IPS DF 6.9 (cell line): ENCODE data around the gene ZMYND10.

Experiments used
- DNase-seq: peaks from one replicate; pipeline ENCODE4 v3.0.0-alpha.2; 2013; ENCODE audit warnings: low read depth, low spot score
- H3K27ac ChIP-seq: one replicate; pipeline ENCODE4 v1.5.1; 2013; ENCODE audit warnings: low read length, control low read depth
- H3K27me3 ChIP-seq: 2 replicates; pipeline ENCODE4 v1.6.1; 2013; ENCODE audit warnings: mild to moderate bottlenecking, low read length; ENCODE audit not compliant: control insufficient read depth, insufficient read depth
- H3K36me3 ChIP-seq: 2 replicates; pipeline ENCODE4 v1.6.1; 2013; ENCODE audit warnings: low read length; ENCODE audit not compliant: control insufficient read depth, insufficient read depth
- H3K4me1 ChIP-seq: 2 replicates; pipeline ENCODE4 v1.6.1; 2013; ENCODE audit warnings: low read length; ENCODE audit not compliant: control insufficient read depth, insufficient read depth
- H3K4me3 ChIP-seq: 2 replicates; pipeline ENCODE4 v1.5.1; 2013; ENCODE audit warnings: mild to moderate bottlenecking, low read length
- H3K9me3 ChIP-seq: 2 replicates; pipeline ENCODE4 v1.6.1; 2013; ENCODE audit warnings: low read length, inconsistent platforms; ENCODE audit not compliant: control insufficient read depth, insufficient read depth
- WGBS: extraction: QIAGEN DNeasy Blood & Tissue Kit; methylation state at CpG from one replicate; pipeline ENCODE4 v1.1.7; 2013; ENCODE audit warnings: mixed read lengths, missing lambda C conversion rate; ENCODE audit not compliant: insufficient read length, insufficient coverage; 5-methylcytosine and 5-hydroxymethylcytosine counted together

The ZMYND10 gene

DNA sequence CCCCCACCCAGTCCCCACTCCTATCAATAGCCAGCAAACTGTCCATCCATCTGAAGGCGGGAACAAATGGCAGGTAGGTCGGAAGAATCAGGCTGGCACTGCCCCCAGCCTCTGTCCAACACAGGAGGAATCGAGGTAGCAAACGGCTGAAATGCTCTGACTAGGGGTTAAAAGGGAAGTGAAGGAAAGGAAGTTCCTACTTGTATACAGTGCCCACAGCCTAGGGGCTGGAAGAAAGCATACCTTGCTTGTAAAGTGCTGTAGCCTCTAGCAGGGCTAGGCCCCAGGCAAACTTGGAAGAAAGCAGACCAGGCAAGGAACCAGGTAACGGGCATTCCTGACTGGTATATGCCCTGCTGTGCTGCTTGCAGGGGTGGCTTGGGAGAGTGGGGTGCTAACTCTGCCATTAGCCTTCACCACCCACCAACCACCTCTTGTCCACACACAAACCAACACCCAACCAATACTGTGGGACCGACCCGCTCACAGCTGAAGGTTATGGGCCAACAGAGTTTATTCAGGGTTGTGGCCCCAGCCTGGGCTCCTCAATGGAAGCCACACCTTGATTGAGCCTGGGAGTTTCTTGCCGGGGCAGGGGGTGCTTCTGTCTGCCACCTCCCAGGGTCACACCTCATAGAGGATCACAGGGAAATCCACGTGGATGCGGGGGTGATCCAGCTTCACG lies 19.9 kb downstream of the ZMYND10 start:
- H3K4me1 ChIP-seq = peaks cover 3% of the 10 kb centered on the region; the same call in 1 of the 2 replicates

DNA sequence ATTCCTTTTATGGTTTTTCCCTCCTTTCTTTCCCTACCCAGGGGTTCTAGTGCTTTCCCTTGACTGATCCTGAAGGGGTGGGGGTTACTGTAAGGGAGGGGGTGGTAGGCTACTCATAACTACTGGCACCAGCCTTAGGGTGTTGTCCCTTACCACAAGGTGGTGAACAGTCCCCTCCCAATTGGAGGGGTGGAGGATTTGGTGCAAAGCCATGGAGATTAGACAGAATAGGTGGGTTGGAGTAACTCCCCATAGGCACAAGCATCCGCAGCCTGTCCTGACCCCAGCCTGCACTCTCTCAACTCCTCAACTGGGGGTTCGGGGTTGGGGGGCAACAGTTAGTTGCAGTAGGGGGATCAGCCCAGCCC lies 20.4 kb downstream of the ZMYND10 start:
- no peak overlapping the region for H3K4me3 ChIP-seq
- H3K27me3 ChIP-seq = no peaks in the 10 kb centered on the region
- peaks cover 5% of the 10 kb centered on the region for H3K4me1 ChIP-seq
- no peaks in the 10 kb centered on the region for H3K9me3 ChIP-seq
- H3K36me3 ChIP-seq = peaks cover 7% of the 10 kb centered on the region; the same call in 1 of the 2 replicates
- H3K27ac ChIP-seq = no peak overlapping the region
- WGBS = no CpG with 5 or more reads among the region's 2 CpGs
- no peak for DNase-seq

More for the DNA sequence above, 19.9 kb downstream of the ZMYND10 start:
- H3K4me3 ChIP-seq = no peak overlapping the region
- H3K27me3 ChIP-seq = no peaks in the 10 kb centered on the region
- H3K27ac ChIP-seq = no peak overlapping the region
- no peak for DNase-seq
- no CpG with 5 or more reads among the region's 11 CpGs for WGBS
- H3K9me3 ChIP-seq = no peaks in the 10 kb centered on the region
- peaks cover 11% of the 10 kb centered on the region for H3K36me3 ChIP-seq

DNA sequence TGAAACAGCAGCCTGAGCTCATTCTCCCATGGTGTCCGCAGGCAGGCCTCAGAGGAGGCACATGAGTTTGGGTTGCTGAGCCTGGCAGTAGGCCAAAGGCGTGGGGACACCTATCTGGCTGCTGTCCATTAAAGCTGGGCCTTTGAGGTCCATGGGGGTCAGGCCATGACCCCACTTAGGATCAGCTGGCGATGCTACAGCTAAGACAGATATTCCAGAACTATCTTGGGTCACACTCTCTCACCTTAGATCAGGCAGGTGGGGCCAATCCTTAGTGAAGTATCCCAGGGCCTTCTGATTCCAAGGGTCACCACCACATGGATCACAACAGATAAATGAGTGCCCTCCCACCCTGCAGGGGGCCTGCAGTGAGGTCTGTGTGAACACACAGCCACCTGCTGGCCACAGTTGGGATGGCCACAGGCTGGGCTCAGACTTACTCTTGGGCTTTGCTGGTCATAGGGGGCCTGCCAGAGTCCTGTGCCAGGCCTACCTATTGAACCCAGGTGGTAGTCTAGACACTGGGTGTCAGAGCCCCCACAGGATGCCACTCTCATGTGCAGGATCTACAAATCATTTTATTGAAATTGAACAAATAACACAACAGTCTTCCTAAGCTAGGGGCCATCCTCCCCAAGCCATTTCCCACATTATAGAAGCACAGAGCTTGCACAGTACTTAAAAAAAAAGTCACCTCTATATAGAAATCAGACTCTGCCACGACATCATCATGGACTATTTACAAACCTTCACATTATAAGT lies 21.0 kb downstream of the ZMYND10 start:
- H3K36me3 ChIP-seq = peaks cover 4% of the 10 kb centered on the region
- no peak overlapping the region for H3K4me3 ChIP-seq
- no peak for DNase-seq
- no CpG with 5 or more reads among the region's 4 CpGs for WGBS
- H3K4me1 ChIP-seq = peaks cover 8% of the 10 kb centered on the region
- no peak overlapping the region for H3K27ac ChIP-seq
- no peaks in the 10 kb centered on the region for H3K27me3 ChIP-seq
- no peaks in the 10 kb centered on the region for H3K9me3 ChIP-seq

DNA sequence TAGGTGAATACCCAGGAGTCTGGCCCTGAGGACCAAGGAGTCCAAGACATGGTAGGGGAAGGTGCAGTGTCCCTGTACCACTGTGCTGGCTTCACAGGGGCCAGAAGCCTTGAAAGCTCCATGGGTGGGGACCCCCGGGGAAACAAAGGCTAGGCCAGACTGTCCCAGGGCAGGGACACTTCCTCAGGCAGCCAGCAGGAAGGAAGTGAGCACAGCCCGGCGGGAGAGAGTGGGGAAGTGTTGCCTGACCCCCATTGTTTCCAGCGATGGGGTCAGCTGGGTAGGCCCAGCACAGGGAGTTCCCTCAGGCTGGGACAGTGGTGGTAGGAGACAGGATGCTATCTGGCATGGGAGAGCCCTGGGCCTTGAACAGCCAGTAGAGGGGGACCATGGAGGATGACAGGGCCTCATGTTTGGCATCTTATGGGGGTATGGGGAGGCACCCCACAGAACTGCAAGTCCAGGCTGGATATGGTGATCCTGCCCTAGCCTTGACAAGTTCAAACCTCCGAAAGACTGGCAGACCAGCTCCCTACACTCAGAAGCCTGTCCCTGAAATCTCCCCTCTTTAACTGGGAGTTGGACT lies 21.8 kb downstream of the ZMYND10 start:
- H3K4me3 ChIP-seq = no peak overlapping the region
- DNase-seq = no peak
- H3K27me3 ChIP-seq = no peaks in the 10 kb centered on the region
- H3K27ac ChIP-seq = no peak overlapping the region
- peaks cover 8% of the 10 kb centered on the region for H3K4me1 ChIP-seq
- H3K36me3 ChIP-seq = peaks cover 12% of the 10 kb centered on the region
- no CpG with 5 or more reads among the region's 5 CpGs for WGBS
- H3K9me3 ChIP-seq = no peaks in the 10 kb centered on the region

DNA sequence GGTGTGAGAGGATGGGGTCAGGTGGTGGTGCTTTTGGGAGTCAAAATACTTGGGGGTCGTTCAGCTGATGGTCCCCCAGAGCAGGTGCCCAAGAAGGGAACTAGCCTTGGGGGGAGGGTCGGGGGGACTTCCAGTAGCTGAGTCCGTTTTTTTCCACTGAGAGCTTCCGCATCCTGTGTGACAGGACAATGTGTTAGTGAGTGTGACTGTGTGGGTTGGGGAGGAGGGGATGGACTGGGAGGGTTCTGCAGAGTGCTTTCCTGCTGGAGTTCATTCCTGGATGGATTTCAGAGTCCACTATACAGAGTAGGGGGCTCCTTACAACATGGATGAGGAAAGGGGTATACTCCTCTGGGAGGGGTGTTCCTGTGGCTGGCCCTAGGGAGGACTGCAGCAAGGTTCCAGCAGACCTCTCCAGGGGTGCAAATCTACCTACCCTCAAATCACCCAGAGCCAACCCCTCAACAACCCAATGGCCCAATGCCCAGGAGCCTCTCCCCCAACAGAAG lies 22.4 kb downstream of the ZMYND10 start:
- no peak overlapping the region for H3K27ac ChIP-seq
- H3K27me3 ChIP-seq = no peaks in the 10 kb centered on the region
- no peak overlapping the region for H3K4me3 ChIP-seq
- peaks cover 8% of the 10 kb centered on the region for H3K4me1 ChIP-seq
- H3K9me3 ChIP-seq = no peaks in the 10 kb centered on the region
- H3K36me3 ChIP-seq = peaks cover 18% of the 10 kb centered on the region
- DNase-seq = no peak
- WGBS = no CpG with 5 or more reads among the region's 4 CpGs

DNA sequence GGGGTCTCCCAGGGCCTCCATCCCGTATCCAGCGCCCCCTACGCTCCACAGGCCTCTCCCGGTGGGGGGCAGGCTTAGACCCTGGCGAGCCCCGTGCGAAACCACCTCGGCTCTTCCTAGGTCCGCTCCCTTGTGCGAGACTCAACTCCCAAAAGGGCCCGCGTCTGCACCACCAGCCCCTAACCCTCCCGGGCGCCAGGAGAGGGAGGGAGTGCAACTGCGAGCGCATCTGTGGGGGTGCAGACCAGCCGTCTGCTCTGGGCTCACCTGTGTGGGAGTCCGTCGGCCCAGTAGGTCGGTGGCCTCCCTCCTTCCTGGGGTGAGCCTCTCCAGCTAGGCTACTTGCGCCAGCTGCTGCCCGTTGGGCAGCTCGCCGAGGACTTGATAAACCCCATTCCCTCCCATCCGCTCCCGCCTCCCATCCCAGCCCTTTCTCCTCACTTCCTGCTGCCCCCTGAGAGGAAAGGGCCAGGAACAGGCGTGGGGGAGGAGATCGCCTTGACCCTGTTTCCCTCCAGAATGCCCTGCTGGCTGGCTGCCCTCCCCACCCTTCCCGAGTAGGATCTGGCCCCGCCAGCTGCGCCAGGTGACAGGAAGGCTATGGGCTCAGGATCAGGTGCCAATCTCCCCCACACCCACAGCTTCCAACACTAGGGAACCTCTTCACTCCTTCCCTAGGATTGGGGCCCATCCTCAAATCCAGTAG lies 23.0 kb downstream of the ZMYND10 start, which contains the start of gene HYAL2:
TSS of gene HYAL2 (minus strand) at position 360 of the 706 bp plus-strand sequence. CDS start 2,256 bp downstream, outside the sequence.
- Histone ChIP-seq H3K27ac (no peak within 1 kb of the TSS), H3K9me3 (no peaks in the 10 kb centered on the region), H3K4me3 (peak within 1 kb of the TSS; percentile 85), H3K36me3 (peaks cover 20% of the 10 kb centered on the region), H3K4me1 (peaks cover 8% of the 10 kb centered on the region), H3K27me3 (no peaks in the 10 kb centered on the region)
- no peak for DNase-seq
- WGBS = no CpG with 5 or more reads among the region's 31 CpGs

DNA sequence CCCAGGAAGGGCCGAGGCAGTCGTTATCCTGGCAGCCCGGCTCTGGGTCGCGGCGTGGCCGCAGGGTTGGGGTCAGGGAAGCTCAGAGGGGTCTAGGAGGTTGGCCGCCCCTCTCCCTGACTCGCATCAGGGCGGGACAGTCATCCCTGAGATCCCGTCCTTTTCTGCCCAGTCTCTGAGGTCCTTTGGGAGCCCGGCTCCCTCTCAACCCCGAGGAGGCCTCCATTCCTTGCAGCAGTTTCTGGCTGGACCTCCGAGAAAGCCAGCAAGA lies 23.5 kb downstream of the ZMYND10 start:
- H3K4me3 ChIP-seq = peak overlapping the region; percentile 44
- H3K9me3 ChIP-seq = no peaks in the 10 kb centered on the region
- H3K36me3 ChIP-seq = peaks cover 24% of the 10 kb centered on the region
- WGBS = no CpG with 5 or more reads among the region's 14 CpGs
- H3K27ac ChIP-seq = no peak overlapping the region
- H3K27me3 ChIP-seq = no peaks in the 10 kb centered on the region
- H3K4me1 ChIP-seq = peaks cover 8% of the 10 kb centered on the region
- no peak for DNase-seq

DNA sequence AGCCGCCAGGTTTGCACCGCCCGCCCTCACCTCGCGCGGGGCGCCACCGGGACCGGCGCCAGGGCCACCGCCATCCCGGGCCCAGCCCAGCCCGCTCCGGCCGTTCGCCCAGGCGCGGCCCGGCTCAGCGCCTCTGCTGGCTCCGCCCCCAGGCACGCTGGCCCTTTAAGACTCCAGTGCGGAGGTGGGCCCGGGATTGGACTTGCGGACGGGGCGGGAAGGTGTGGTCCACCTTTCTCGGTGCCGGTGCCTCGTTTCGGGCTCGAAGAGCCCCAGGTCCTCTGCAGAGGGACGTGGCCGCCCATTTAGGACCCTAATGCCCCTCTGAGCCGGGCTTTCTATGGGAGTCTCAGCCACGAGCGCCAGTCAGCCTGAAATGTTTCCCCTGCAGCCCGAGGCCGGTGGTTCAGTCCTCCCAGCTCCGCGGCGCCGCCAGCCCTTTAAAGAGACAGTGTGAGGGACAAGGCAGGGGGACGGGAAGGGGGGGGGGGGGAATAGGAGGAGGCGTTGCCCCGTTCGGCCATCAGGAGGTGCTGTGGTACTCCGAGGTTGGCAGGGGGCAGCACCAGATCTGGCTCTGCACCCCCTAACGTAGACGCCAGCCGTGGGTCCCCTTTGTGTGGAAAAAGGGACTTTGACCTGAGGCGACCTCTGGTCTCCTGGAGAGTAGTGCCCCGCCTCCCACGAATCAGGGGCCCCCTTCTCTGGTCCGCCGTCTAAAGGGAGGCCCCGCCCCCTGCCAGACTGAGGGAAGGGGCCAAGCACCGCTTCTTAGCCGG lies 24.0 kb downstream of the ZMYND10 start:
- no peak for DNase-seq

DNA sequence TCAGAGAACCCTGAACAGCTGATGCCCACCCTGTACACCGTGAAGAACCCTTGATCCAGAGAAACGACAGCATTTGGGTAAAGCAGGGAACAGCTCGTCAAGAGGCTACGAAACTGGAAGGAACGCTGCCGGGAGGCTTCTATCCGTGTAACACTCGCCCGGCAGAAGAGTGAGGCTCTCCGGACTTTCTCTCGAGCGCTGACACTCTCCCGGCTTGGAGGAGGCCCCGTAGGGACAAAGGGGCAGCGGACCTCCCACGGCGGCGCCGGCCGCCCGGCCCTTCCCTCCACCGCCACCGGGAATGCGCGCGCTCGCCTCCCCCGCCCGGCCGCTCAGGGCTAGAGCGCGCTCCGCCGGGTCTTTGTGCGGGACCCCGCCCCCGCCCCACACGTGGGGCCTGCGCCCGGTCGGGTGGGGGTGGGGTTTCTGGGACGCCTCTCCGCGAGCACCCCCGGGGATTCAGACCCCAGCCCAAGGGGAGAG lies 24.6 kb downstream of the ZMYND10 start:
- no peaks in the 10 kb centered on the region for H3K27me3 ChIP-seq
- H3K4me1 ChIP-seq = peaks cover 8% of the 10 kb centered on the region
- WGBS = no CpG with 5 or more reads among the region's 45 CpGs
- no peaks in the 10 kb centered on the region for H3K9me3 ChIP-seq
- H3K4me3 ChIP-seq = peak overlapping the region; percentile 85; the same call in 1 of the 2 replicates
- no peak for DNase-seq
- H3K36me3 ChIP-seq = peaks cover 27% of the 10 kb centered on the region
- H3K27ac ChIP-seq = no peak overlapping the region

More for the DNA sequence above, 24.0 kb downstream of the ZMYND10 start:
- WGBS = no CpG with 5 or more reads among the region's 59 CpGs
- no peak overlapping the region for H3K27ac ChIP-seq
- H3K4me3 ChIP-seq = peak overlapping the region; percentile 85; the same call in 1 of the 2 replicates
- peaks cover 8% of the 10 kb centered on the region for H3K4me1 ChIP-seq
- H3K27me3 ChIP-seq = no peaks in the 10 kb centered on the region
- H3K9me3 ChIP-seq = no peaks in the 10 kb centered on the region
- H3K36me3 ChIP-seq = peaks cover 27% of the 10 kb centered on the region
